B cell (primary cell): Measurements from ENCODE around the gene DNASE1L3.

ENCODE experiments used
- EZH2 ChIP-seq: IDR thresholded peaks from 2 replicates; pipeline ENCODE4 v1.6.1; 2012; ENCODE audit warnings: borderline replicate concordance, low read depth, mild to moderate bottlenecking, moderate library complexity, low read length; ENCODE audit not compliant: insufficient read depth, poor library complexity, severe bottlenecking
- TF ChIP-seq, protein P1 (sequence below): fragments of 200-600 bp; IDR thresholded peaks from one replicate; pipeline ENCODE4 v1.8.0; 2022; ENCODE audit warnings: antibody characterized with exemption, mild to moderate bottlenecking

- TF ChIP-seq, protein P1, sequence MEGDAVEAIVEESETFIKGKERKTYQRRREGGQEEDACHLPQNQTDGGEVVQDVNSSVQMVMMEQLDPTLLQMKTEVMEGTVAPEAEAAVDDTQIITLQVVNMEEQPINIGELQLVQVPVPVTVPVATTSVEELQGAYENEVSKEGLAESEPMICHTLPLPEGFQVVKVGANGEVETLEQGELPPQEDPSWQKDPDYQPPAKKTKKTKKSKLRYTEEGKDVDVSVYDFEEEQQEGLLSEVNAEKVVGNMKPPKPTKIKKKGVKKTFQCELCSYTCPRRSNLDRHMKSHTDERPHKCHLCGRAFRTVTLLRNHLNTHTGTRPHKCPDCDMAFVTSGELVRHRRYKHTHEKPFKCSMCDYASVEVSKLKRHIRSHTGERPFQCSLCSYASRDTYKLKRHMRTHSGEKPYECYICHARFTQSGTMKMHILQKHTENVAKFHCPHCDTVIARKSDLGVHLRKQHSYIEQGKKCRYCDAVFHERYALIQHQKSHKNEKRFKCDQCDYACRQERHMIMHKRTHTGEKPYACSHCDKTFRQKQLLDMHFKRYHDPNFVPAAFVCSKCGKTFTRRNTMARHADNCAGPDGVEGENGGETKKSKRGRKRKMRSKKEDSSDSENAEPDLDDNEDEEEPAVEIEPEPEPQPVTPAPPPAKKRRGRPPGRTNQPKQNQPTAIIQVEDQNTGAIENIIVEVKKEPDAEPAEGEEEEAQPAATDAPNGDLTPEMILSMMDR: no peak
- no peak for TF ChIP-seq EZH2
These were observed 9.9 kb downstream of the DNASE1L3 start for GRCh38 chr3:58200846-58201355.
